Neural cell (in vitro differentiated cells): ENCODE results near the gene NRN1L. TPM values are rescaled to one million over a fixed set of nuclear protein-coding genes. Genes with fewer than 3 reads are reported as not detected.

Experiments
- H2AFZ ChIP-seq: fragments of 200-600, 300-800 bp; sonication (generic), shearing (Covaris generic); 2 replicates; pipeline ENCODE4 v1.6.0; 2014; ENCODE audit warnings: low read depth, mild to moderate bottlenecking, antibody characterized with exemption, low read length, moderate library complexity
- H3F3A ChIP-seq: fragments of 200-600 bp; shearing (Covaris generic); 2 replicates; pipeline ENCODE4 v1.6.1; 2016; ENCODE audit warnings: mild to moderate bottlenecking, moderate library complexity, mixed read lengths, antibody characterized with exemption, low read length; ENCODE audit not compliant: insufficient read depth, poor library complexity, severe bottlenecking
- H3K27ac ChIP-seq: fragments of 200-600, 300-800 bp; sonication (generic), shearing (Covaris generic); 2 replicates; pipeline ENCODE4 v1.5.1; 2014; ENCODE audit warnings: mild to moderate bottlenecking, low read length, moderate library complexity
- H3K27me3 ChIP-seq: fragments of 300-800, 200-600 bp; sonication (generic), shearing (Covaris generic); 2 replicates; pipeline ENCODE4 v1.6.0; 2014; ENCODE audit warnings: mild to moderate bottlenecking, low read depth, low read length, moderate library complexity; ENCODE audit not compliant: insufficient read depth
- H3K36me3 ChIP-seq: fragments of 300-800, 200-600 bp; sonication (generic), shearing (Covaris generic); 2 replicates; pipeline ENCODE4 v1.5.1; 2014; ENCODE audit warnings: mild to moderate bottlenecking, antibody characterized with exemption, low read length, moderate library complexity; ENCODE audit not compliant: insufficient read depth
- H3K4me2 ChIP-seq: fragments of 300-800, 200-600 bp; sonication (generic), shearing (Covaris generic); 2 replicates; pipeline ENCODE4 v1.6.0; 2014; ENCODE audit warnings: mild to moderate bottlenecking, low read length
- H3K4me3 ChIP-seq: fragments of 300-800, 200-600 bp; sonication (generic), shearing (Covaris generic); 2 replicates; pipeline ENCODE4 v1.5.1; 2014; ENCODE audit warnings: mild to moderate bottlenecking, low read length, moderate library complexity
- H3K79me2 ChIP-seq: fragments of 200-600 bp; shearing (Covaris generic); replicated peaks from 2 replicates; pipeline ENCODE4 v1.6.0; 2014; ENCODE audit warnings: mild to moderate bottlenecking, low read length, moderate library complexity; ENCODE audit not compliant: insufficient read depth
- H3K9ac ChIP-seq: fragments of 300-800, 200-600 bp; sonication (generic), shearing (Covaris generic); 2 replicates; pipeline ENCODE4 v1.6.1; 2016; ENCODE audit warnings: mild to moderate bottlenecking, low read length, mixed read lengths
- H3K9me2 ChIP-seq: fragments of 200-600 bp; shearing (Covaris generic); 2 replicates; pipeline ENCODE4 v1.6.1; 2016; ENCODE audit warnings: mild to moderate bottlenecking, low read length, mixed read lengths; ENCODE audit not compliant: insufficient read depth
- H3K9me3 ChIP-seq: fragments of 200-600, 300-800 bp; sonication (generic), shearing (Covaris generic); 2 replicates; pipeline ENCODE4 v1.6.1; 2016; ENCODE audit warnings: mild to moderate bottlenecking, mixed run types, low read length, moderate library complexity, mixed read lengths
- H4K20me1 ChIP-seq: fragments of 200-600 bp; shearing (Covaris generic); 2 replicates; pipeline ENCODE4 v1.6.1; 2016; ENCODE audit warnings: mild to moderate bottlenecking, mixed run types; ENCODE audit not compliant: insufficient read depth
- CTCF ChIP-seq: fragments of 450-650 bp; IDR thresholded peaks from 2 replicates; pipeline ENCODE4 v1.5.1; 2014; ENCODE audit warnings: antibody characterized with exemption, mild to moderate bottlenecking, moderate library complexity; ENCODE audit not compliant: poor library complexity, severe bottlenecking
- EP300 ChIP-seq: fragments of 450-650 bp; conservative IDR thresholded peaks from 2 replicates; pipeline ENCODE4 v1.6.1; 2014; ENCODE audit warnings: antibody characterized with exemption, mild to moderate bottlenecking, moderate library complexity; ENCODE audit not compliant: poor library complexity, severe bottlenecking
- EZH2 ChIP-seq: fragments of 200-600, 300-800 bp; shearing (Covaris generic), sonication (generic); IDR thresholded peaks from 2 replicates; pipeline ENCODE4 v1.6.1; 2014; ENCODE audit warnings: antibody characterized with exemption, low read length, borderline replicate concordance, mild to moderate bottlenecking; ENCODE audit not compliant: insufficient read depth, poor library complexity, severe bottlenecking
- MXI1 ChIP-seq: fragments of 450-650 bp; conservative IDR thresholded peaks from 2 replicates; pipeline ENCODE4 v1.6.1; 2014; ENCODE audit warnings: antibody characterized with exemption, mild to moderate bottlenecking; ENCODE audit not compliant: poor library complexity, severe bottlenecking
- POLR2AphosphoS5 ChIP-seq: IDR thresholded peaks from 2 replicates; pipeline ENCODE4 v1.6.1; 2012
- RAD21 ChIP-seq: fragments of 450-650 bp; conservative IDR thresholded peaks from 2 replicates; pipeline ENCODE4 v1.6.1; 2014; ENCODE audit warnings: antibody characterized with exemption, mild to moderate bottlenecking, moderate library complexity
- REST ChIP-seq: IDR thresholded peaks from 2 replicates; pipeline ENCODE4 v1.6.1; 2012; ENCODE audit warnings: borderline replicate concordance
- SMC3 ChIP-seq: fragments of 450-650 bp; conservative IDR thresholded peaks from 2 replicates; pipeline ENCODE4 v1.6.1; 2014; ENCODE audit warnings: antibody characterized with exemption, mild to moderate bottlenecking, moderate library complexity; ENCODE audit not compliant: poor library complexity
- TAF1 ChIP-seq: IDR thresholded peaks from 2 replicates; pipeline ENCODE4 v1.6.1; 2012; ENCODE audit warnings: low read depth
- polyA plus RNA-seq: library from polyadenylated mRNA; depleted of rRNA; stranded (reverse); fragments of >200 nt; gene quantifications from 2 replicates; pipeline ENCODE4 v1.2.3, GENCODE V29; 2014
- small RNA-seq, 3 experiments: library from RNA; depleted of rRNA; stranded (forward); fragments of <200 nt; gene quantifications; one replicate each; pipeline ENCODE3, GENCODE V24; 2012

The NRN1L gene
- polyA plus RNA-seq, 1 donor from 2014 or later = not detected

- peak overlapping the region; percentile 100 for H3K4me3 ChIP-seq
- H3F3A ChIP-seq = no peaks in the 10 kb centered on the region
- H3K27ac ChIP-seq = peak overlapping the region; percentile 74
- peak overlapping the region; percentile 88 for H3K4me2 ChIP-seq
- no peaks in the 10 kb centered on the region for H3K9me3 ChIP-seq
- H3K36me3 ChIP-seq = no peaks in the 10 kb centered on the region
- H3K27me3 ChIP-seq = no peaks in the 10 kb centered on the region
- H2AFZ ChIP-seq = peak overlapping the region; percentile 52
- no peaks in the 10 kb centered on the region for H4K20me1 ChIP-seq
- H3K9me2 ChIP-seq = no peaks in the 10 kb centered on the region
- TF ChIP-seq TAF1 (peak; percentile 84), SMC3 (no peak), POLR2AphosphoS5 (peak; percentile 87), MXI1 (peak; percentile 98), RAD21 (no peak), EZH2 (no peak), EP300 (no peak), CTCF (no peak), REST (peak; percentile 66)
- H3K9ac ChIP-seq = peak overlapping the region; percentile 87
- no peaks in the 10 kb centered on the region for H3K79me2 ChIP-seq
These were observed 50.9 kb downstream of the NRN1L start for GRCh38 chr16:67935402-67936123.

Small RNA genes lying within 50 kb of the gene (small RNA-seq; reads per million reads assigned to genes)
- gene AC040162.2 (0 reads per million in 3 experiments), gene NRN1L (0 reads per million in 3 experiments)

Other genes with a start within 250 kb of the NRN1L start
- gene CARMIL2, start 239.7 kb upstream of the NRN1L start, polyA plus RNA-seq = 1.8 and 7.1 TPM in 2 replicates
- gene ACD, start 224.6 kb upstream of the NRN1L start, polyA plus RNA-seq = 98.6 and 108 TPM in 2 replicates
- gene PARD6A, start 223.9 kb upstream of the NRN1L start, polyA plus RNA-seq = 34.2 and 34.8 TPM in 2 replicates
- gene ENKD1, start 218.1 kb upstream of the NRN1L start, polyA plus RNA-seq = 29.9 and 36.6 TPM in 2 replicates
- 1.4 and 2.4 TPM in 2 replicates for gene C16orf86, start 218.1 kb upstream of the NRN1L start, polyA plus RNA-seq
- 88.4 and 106 TPM in 2 replicates for gene GFOD2, start 165.6 kb upstream of the NRN1L start, polyA plus RNA-seq
- gene RANBP10, start 78.3 kb upstream of the NRN1L start, polyA plus RNA-seq = 10.9 and 15.4 TPM in 2 replicates
- 24.2 and 31.0 TPM in 2 replicates for gene TSNAXIP1, start 78.0 kb upstream of the NRN1L start, polyA plus RNA-seq
- gene THAP11, start 42.6 kb upstream of the NRN1L start, polyA plus RNA-seq = 42.6 and 50.7 TPM in 2 replicates
- gene NUTF2, start 38.0 kb upstream of the NRN1L start, polyA plus RNA-seq = 98.6 and 144 TPM in 2 replicates
- 104 and 135 TPM in 2 replicates for gene CENPT, start 37.2 kb upstream of the NRN1L start, polyA plus RNA-seq
- 66.0 and 81.7 TPM in 2 replicates for gene EDC4, start 11.8 kb upstream of the NRN1L start, polyA plus RNA-seq
- 3.8 and 8.1 TPM in 2 replicates for gene PSKH1, start 8.4 kb downstream of the NRN1L start, polyA plus RNA-seq
- 3.2 and 3.8 TPM in 2 replicates for gene CTRL, start 47.0 kb downstream of the NRN1L start, polyA plus RNA-seq
- gene PSMB10, start 52.0 kb downstream of the NRN1L start, polyA plus RNA-seq = 33.6 and 46.4 TPM in 2 replicates
- gene LCAT, start 59.2 kb downstream of the NRN1L start, polyA plus RNA-seq = 0.32 TPM in 1 of 2 replicates, not detected in the other
- 0.11 TPM in 1 of 2 replicates, not detected in the other for gene SLC12A4, start 83.8 kb downstream of the NRN1L start, polyA plus RNA-seq
- not detected in 2 replicates for gene DPEP3, start 95.6 kb downstream of the NRN1L start, polyA plus RNA-seq
- gene DPEP2, start 114.6 kb downstream of the NRN1L start, polyA plus RNA-seq = not detected in 2 replicates
- not detected in 2 replicates for gene DPEP2NB, start 131.0 kb downstream of the NRN1L start, polyA plus RNA-seq
- gene DDX28, start 138.3 kb downstream of the NRN1L start, polyA plus RNA-seq = 13.9 and 18.0 TPM in 2 replicates
- 22.4 and 22.8 TPM in 2 replicates for gene DUS2, start 138.4 kb downstream of the NRN1L start, polyA plus RNA-seq
- 5.6 and 6.2 TPM in 2 replicates for gene NFATC3, start 200.5 kb downstream of the NRN1L start, polyA plus RNA-seq